Right lobe of liver (tissue), 4 donors: ENCODE measurements around the gene MRC2.

Source experiments
- POLR2A ChIP-seq: fragments of 450-650 bp; IDR thresholded peaks from one replicate; pipeline ENCODE4 v1.6.1; 2017; ENCODE audit warnings: antibody characterized with exemption, mild to moderate bottlenecking
- TF ChIP-seq, protein P1 (sequence below), 4 donors: fragments of 200-600 bp in 3 of 4; fragments of 450-650 bp in 1 of 4; IDR thresholded peaks; one replicate each; pipeline versions ENCODE4 v1.5.1 to v1.8.0; 2016 to 2022; ENCODE audit warnings: antibody characterized with exemption in 4 of 4, mild to moderate bottlenecking in 2 of 4
- donor health status: DM: no; HTN: no; CAD: no.
- donor health status: DM: no; HTN: no; CAD: no.
- donor health status: DM: no; HTN: yes; CAD: no.

DNA sequence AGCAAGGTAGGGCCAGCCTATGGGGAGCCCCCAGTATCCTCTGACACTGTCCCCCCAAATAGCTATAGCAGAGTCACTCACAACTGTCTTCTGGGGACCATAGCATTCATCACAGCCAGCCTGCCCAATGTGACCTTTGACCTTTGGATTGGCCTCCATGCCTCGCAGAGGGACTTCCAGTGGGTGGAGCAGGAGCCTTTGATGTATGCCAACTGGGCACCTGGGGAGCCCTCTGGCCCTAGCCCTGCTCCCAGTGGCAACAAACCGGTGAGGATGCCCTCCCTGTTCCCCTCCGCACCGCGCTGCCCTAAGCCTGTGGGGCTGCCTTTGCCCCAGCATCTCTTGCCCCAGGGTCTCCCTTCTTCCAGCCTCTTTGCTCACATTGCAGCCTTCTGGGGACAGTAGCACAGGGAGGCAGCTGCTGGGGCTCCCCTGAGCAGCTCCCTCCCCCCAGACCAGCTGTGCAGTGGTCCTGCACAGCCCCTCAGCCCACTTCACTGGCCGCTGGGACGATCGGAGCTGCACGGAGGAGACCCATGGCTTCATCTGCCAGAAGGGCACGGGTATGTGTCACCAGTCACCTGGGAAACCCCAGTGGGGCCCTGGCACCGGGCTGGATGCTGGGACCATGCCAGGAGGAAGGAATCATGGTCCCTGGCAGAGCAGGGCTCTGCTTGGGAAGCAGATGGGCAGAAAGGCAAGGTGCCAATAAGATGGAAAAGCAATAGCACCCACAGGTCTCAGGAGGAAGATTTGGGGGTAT, 61.1 kb downstream of the MRC2 start:
- TF ChIP-seq, protein P1, sequence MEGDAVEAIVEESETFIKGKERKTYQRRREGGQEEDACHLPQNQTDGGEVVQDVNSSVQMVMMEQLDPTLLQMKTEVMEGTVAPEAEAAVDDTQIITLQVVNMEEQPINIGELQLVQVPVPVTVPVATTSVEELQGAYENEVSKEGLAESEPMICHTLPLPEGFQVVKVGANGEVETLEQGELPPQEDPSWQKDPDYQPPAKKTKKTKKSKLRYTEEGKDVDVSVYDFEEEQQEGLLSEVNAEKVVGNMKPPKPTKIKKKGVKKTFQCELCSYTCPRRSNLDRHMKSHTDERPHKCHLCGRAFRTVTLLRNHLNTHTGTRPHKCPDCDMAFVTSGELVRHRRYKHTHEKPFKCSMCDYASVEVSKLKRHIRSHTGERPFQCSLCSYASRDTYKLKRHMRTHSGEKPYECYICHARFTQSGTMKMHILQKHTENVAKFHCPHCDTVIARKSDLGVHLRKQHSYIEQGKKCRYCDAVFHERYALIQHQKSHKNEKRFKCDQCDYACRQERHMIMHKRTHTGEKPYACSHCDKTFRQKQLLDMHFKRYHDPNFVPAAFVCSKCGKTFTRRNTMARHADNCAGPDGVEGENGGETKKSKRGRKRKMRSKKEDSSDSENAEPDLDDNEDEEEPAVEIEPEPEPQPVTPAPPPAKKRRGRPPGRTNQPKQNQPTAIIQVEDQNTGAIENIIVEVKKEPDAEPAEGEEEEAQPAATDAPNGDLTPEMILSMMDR (IDR thresholded peaks at IDR 0.05), result no peak
- TF ChIP-seq POLR2A, result no peak
